Activated CD8-positive, alpha-beta T cell treated with anti-CD3 and anti-CD28 coated beads for 36 hours (primary cell): Measurements from ENCODE around the gene GPATCH3. TPM values are rescaled to one million over a fixed set of nuclear protein-coding genes. Genes with fewer than 3 reads are reported as not detected.
A peak's percentile ranks its signal among the peaks of the same experiment; 100 is the strongest.

ENCODE experiments used
- ATAC-seq: fragments of 200-7000 bp; cut with Tn5 transposase; one replicate; pipeline ENCODE4 v1.10.0; 2021; ENCODE audit warnings: mild to moderate bottlenecking, moderate library complexity
- CTCF ChIA-PET: fragments of 350-600 bp; sonication (Branson Sonifier 250); formaldehyde crosslinking; loops from one replicate; lab custom pipeline; 2021; ENCODE audit warnings: antibody characterized with exemption; lab: Charles Lee
- POLR2A ChIA-PET: fragments of 350-600 bp; sonication (Branson Sonifier 250); formaldehyde crosslinking; loops from one replicate; lab custom pipeline; 2021; ENCODE audit warnings: antibody characterized with exemption; lab: Charles Lee
- DNase-seq: peaks from one replicate; pipeline ENCODE4 v3.0.0-alpha.2; 2020
- H3K27ac Mint-ChIP-seq: one replicate; pipeline ENCODE4 v1.8.0; 2021; ENCODE audit warnings: mild to moderate bottlenecking, mixed read lengths
- H3K27me3 Mint-ChIP-seq: one replicate; pipeline ENCODE4 v1.8.0; 2021; ENCODE audit warnings: mixed read lengths
- H3K36me3 Mint-ChIP-seq: one replicate; pipeline ENCODE4 v1.8.0; 2021; ENCODE audit warnings: low read depth, mixed read lengths
- H3K4me1 Mint-ChIP-seq: one replicate; pipeline ENCODE4 v1.8.0; 2021; ENCODE audit warnings: low read depth, mixed read lengths
- H3K4me3 Mint-ChIP-seq: one replicate; pipeline ENCODE4 v1.8.0; 2021; ENCODE audit warnings: mild to moderate bottlenecking, moderate library complexity, mixed read lengths
- H3K9me3 Mint-ChIP-seq: one replicate; pipeline ENCODE4 v1.8.0; 2021; ENCODE audit warnings: mixed read lengths
- intact Hi-C: fragments of 100-400 bp; cut with micrococcal nuclease; formaldehyde crosslinking; loops from one replicate; pipeline ENCODE4 v1.10.0; 2022
- total RNA-seq, 2 experiments: library from RNA; stranded (reverse); gene quantifications; one replicate each; pipeline ENCODE4 v1.2.3, GENCODE V29; 2021
- TF ChIP-seq, protein P1 (sequence below): fragments of 200-600 bp; IDR thresholded peaks from one replicate; pipeline ENCODE4 v1.8.0; 2022; ENCODE audit warnings: antibody characterized with exemption, mild to moderate bottlenecking

Gene GPATCH3
- total RNA-seq, 2 experiments from 2014 or later, result 8.7 to 9.6 TPM

DNA sequence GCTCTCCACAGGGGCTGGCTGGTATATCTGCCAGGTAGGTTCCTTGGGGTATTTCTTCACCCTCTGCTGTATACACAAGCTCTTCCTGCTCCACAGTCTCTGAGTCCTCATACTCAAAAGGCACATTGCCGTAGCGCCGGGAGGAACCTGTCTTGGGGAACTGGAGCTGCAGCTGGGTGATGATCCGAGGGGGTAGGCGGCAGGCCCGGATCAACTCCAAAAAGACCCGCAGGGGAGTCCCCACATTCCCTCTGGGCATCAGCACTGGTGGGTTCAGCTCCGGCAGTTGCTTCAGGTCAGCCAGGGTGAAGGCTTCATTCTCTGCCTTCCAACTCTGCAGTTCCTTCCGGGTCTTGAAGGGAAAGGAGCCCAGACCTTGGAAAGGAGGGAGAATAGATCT lies 2.9 kb downstream of the GPATCH3 start:
- Mint-ChIP-seq H3K27ac (peak overlapping the region; percentile 52), H3K36me3 (peaks cover 23% of the 10 kb centered on the region), H3K4me1 (peaks cover 32% of the 10 kb centered on the region), H3K9me3 (no peaks in the 10 kb centered on the region), H3K4me3 (no peak overlapping the region), H3K27me3 (no peaks in the 10 kb centered on the region)
- CTCF ChIA-PET, result interaction anchor here (1.5 to 1.8 kb wide), 2 partner anchors 15 to 296 kb away, joined by 4 read pairs; no protein-coding TSS in a partner anchor
- intact Hi-C loops, result no loop called here
- TF ChIP-seq, protein P1, sequence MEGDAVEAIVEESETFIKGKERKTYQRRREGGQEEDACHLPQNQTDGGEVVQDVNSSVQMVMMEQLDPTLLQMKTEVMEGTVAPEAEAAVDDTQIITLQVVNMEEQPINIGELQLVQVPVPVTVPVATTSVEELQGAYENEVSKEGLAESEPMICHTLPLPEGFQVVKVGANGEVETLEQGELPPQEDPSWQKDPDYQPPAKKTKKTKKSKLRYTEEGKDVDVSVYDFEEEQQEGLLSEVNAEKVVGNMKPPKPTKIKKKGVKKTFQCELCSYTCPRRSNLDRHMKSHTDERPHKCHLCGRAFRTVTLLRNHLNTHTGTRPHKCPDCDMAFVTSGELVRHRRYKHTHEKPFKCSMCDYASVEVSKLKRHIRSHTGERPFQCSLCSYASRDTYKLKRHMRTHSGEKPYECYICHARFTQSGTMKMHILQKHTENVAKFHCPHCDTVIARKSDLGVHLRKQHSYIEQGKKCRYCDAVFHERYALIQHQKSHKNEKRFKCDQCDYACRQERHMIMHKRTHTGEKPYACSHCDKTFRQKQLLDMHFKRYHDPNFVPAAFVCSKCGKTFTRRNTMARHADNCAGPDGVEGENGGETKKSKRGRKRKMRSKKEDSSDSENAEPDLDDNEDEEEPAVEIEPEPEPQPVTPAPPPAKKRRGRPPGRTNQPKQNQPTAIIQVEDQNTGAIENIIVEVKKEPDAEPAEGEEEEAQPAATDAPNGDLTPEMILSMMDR, result no peak
- DNase-seq, result no peak
- ATAC-seq, result no peak
- POLR2A ChIA-PET, result interaction anchor here (5.2 to 6.0 kb wide), 2 partner anchors 8 to 24 kb away, joined by 31 to 91 read pairs; partner anchors contain the start of genes GPN2 and NUDC

DNA sequence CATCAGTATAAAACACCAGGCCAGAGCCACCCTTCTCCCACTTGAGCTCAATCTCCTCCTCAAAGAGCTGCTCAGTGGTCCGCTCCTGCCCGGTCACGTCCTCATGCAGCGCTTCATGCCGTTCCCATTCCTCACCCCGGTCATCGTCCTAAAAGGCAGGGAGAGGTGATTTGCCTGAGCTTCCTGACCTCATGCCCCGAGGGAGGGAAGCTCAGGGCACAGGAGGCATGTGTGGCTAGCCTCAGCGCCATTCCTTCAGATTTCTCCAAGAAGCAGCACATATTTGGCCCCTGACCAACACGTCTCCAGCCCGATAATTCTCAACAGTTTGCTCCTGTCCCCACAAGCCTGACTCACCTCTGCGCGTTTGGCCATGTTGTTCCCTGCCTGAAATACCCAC lies 6.0 kb downstream of the GPATCH3 start:
- DNase-seq, result no peak
- H3K36me3 Mint-ChIP-seq, result peaks cover 37% of the 10 kb centered on the region
- intact Hi-C loops, result no loop called here
- TF ChIP-seq, protein P1, result no peak
- H3K9me3 Mint-ChIP-seq, result no peaks in the 10 kb centered on the region
- no peaks in the 10 kb centered on the region for H3K27me3 Mint-ChIP-seq
- ChIA-PET CTCF (interaction anchor here (0.6 to 1.4 kb wide), 2 partner anchors 14 to 293 kb away, joined by 3 read pairs; no protein-coding TSS in a partner anchor), POLR2A (no interaction called here)
- no peak for ATAC-seq
- peaks cover 30% of the 10 kb centered on the region for H3K4me1 Mint-ChIP-seq
- H3K27ac Mint-ChIP-seq, result peak overlapping the region; percentile 6
- no peak overlapping the region for H3K4me3 Mint-ChIP-seq

DNA sequence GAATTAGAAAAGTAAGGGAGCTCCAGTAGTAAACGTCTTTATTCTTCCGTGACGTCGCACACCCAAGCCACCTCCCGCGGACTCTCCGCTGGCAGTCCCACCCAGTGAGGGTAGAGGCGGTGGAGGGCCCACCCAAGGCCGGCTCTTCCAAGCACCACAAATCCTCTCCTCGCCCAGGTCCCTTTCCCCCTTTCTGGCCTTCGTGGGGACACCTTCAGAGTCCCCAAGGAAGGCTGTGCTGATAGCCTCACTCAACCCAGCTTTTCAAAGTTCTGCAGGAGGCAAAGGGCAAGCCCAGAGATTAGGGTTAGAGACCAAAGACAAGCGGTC lies 9.8 kb downstream of the GPATCH3 start:
- TF ChIP-seq, protein P1, result no peak
- intact Hi-C loops, result no loop called here
- POLR2A ChIA-PET, result interaction anchor here (0.8 to 7.1 kb wide), 10 partner anchors 9 to 101 kb away, joined by 3 to 91 read pairs (median 4); partner anchors contain the start of genes GPATCH3 and NUDC
- H3K4me1 Mint-ChIP-seq, result peaks cover 29% of the 10 kb centered on the region
- H3K36me3 Mint-ChIP-seq, result peaks cover 50% of the 10 kb centered on the region
- CTCF ChIA-PET, result interaction anchor here (1.0 to 4.6 kb wide), 9 partner anchors 9 to 69 kb away, joined by 3 to 19 read pairs (median 5); partner anchors contain the start of genes GPATCH3 and NUDC
- DNase-seq (no peak), ATAC-seq (peak; percentile 50)
- peak overlapping the region; percentile 94 for H3K27ac Mint-ChIP-seq
- peak overlapping the region; percentile 97 for H3K4me3 Mint-ChIP-seq
- H3K27me3 Mint-ChIP-seq, result no peaks in the 10 kb centered on the region
- H3K9me3 Mint-ChIP-seq, result no peaks in the 10 kb centered on the region

DNA sequence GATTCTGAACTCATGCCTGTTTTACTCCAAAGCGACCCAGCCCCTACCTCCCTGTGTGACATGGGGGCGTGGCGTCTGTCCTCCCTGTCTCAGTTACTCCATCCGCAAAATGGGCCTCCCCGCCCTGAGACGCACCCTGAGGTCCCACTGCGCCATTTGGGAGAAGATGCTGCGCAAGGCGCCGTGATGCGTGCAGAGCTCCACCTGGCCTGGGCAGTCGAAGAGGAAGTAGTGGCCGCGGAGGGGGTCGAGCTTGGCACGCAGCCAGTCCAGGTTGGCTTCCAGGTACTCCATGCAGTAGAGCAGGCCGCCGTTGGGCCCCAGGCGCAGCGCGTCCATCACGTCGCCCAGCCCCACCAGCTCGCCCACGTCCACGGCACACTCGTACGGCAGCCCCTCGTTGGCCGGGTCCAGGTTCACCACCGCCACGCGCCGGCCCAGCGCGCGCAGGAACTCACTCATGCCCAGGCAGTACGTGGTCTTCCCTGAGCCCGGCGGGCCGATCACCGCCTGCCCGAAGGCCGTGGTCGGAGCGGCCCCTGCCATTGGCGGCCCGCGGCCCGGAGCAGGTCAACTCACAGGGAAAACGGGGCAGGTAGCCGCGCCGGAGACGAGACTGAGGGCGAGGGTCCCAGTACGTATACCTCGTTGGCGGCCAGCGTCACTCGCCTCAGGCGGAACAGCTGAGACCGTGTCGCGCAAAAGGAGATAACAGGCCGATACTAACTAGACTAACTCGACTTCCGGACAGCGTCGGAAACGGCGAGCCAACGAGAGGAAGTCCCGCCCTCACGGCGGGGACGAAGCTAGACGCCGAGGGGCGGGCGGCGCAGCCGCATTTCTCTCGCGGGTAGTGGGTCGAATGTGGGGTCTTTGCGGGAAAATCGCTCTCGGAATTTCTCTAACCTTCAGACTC lies 10.5 kb downstream of the GPATCH3 start, which contains the start of gene GPN2:
GPN2 (minus strand) TSS at position 733 of the 916 bp plus-strand sequence; CDS start at position 546, 187 bp downstream.
- ATAC-seq, result peak; percentile 97
- Mint-ChIP-seq H3K27ac (peak within 1 kb of the TSS; percentile 94), H3K9me3 (no peaks in the 10 kb centered on the region), H3K36me3 (peaks cover 55% of the 10 kb centered on the region), H3K4me1 (peaks cover 29% of the 10 kb centered on the region), H3K27me3 (no peaks in the 10 kb centered on the region), H3K4me3 (peak within 1 kb of the TSS; percentile 97)
- POLR2A ChIA-PET, result interaction anchor here (0.8 to 7.1 kb wide), 11 partner anchors 8 to 101 kb away, joined by 3 to 91 read pairs (median 4); partner anchors contain the start of genes GPATCH3 and NUDC
- intact Hi-C loops, result loop anchor here (5.0 kb wide), 1 partner anchor 38 kb away; no protein-coding TSS in a partner anchor
- CTCF ChIA-PET, result interaction anchor here (0.9 to 4.6 kb wide), 10 partner anchors 8 to 101 kb away, joined by 3 to 19 read pairs (median 4); partner anchors contain the start of genes GPATCH3 and NUDC
- TF ChIP-seq, protein P1, result no peak
- DNase-seq, result peak; percentile 85
